B cell (primary cell): ENCODE measurements around the gene TNNT3. TPM values are rescaled to one million over a fixed set of nuclear protein-coding genes. Genes with fewer than 3 reads are reported as not detected.

Experiments
- ATAC-seq: fragments of 200-7000 bp; cut with Tn5 transposase; one replicate; pipeline ENCODE4 v1.10.0; 2021; ENCODE audit warnings: low read depth, mild to moderate bottlenecking, moderate number of reproducible peaks, moderate library complexity
- CTCF ChIA-PET: fragments of 350-600 bp; sonication (Branson Sonifier 250); formaldehyde crosslinking; loops from one replicate; lab custom pipeline; 2021; ENCODE audit warnings: antibody characterized with exemption, inconsistent platforms; lab: Charles Lee
- POLR2A ChIA-PET: fragments of 350-600 bp; sonication (Branson Sonifier 250); formaldehyde crosslinking; loops from one replicate; lab custom pipeline; 2021; ENCODE audit warnings: antibody characterized with exemption; lab: Charles Lee
- DNase-seq: peaks from one replicate; pipeline ENCODE4 v3.0.0; 2013
- H2AFZ ChIP-seq: 2 replicates; pipeline ENCODE4 v1.6.1; 2012; ENCODE audit warnings: mild to moderate bottlenecking, low read depth, low read length; ENCODE audit not compliant: insufficient read depth, poor library complexity, severe bottlenecking
- H3K27ac ChIP-seq, 2 donors: 1 replicate in 1 of 2; 2 replicates in 1 of 2; pipeline ENCODE4 v1.5.1; 2012 to 2013; ENCODE audit warnings: low read length in 2 of 2, mild to moderate bottlenecking in 2 of 2, moderate library complexity in 1 of 2
- H3K27me3 ChIP-seq, 4 experiments: fragments of 200-600 bp in 1 of 4; sonication (generic) in 1 of 4; replicated peaks in 1 of 4; 1 replicate in 2 of 4; 2 replicates in 2 of 4; pipeline versions ENCODE4 v1.6.1 to v1.7.0; 2013 to 2016; ENCODE audit warnings: low read length in 3 of 4, mild to moderate bottlenecking in 2 of 4, mixed read lengths in 1 of 4, moderate library complexity in 1 of 4; ENCODE audit not compliant: insufficient read depth in 4 of 4, control insufficient read depth in 3 of 4; ENCODE audit errors: control extremely low read depth in 1 of 4
- H3K36me3 ChIP-seq, 2 experiments: replicated peaks in 1 of 2; 1 replicate in 1 of 2; 2 replicates in 1 of 2; pipeline versions ENCODE4 v1.6.1 to v1.7.1; 2013; ENCODE audit warnings: low read length in 1 of 2; ENCODE audit not compliant: insufficient read depth in 2 of 2, control insufficient read depth in 1 of 2; ENCODE audit errors: control extremely low read depth in 1 of 2, extremely low read depth in 1 of 2
- H3K4me1 ChIP-seq, 2 donors: fragments of 200-600 bp in 1 of 2; sonication (generic) in 1 of 2; 1 replicate in 1 of 2; 2 replicates in 1 of 2; pipeline versions ENCODE4 v1.5.1 to v1.6.1; 2013 to 2017; ENCODE audit warnings: low read length in 2 of 2; ENCODE audit not compliant: control insufficient read depth in 2 of 2, insufficient read depth in 2 of 2
- H3K4me2 ChIP-seq: replicated peaks from 2 replicates; pipeline ENCODE3; 2012; ENCODE audit warnings: mild to moderate bottlenecking, low read depth, low read length; ENCODE audit not compliant: poor library complexity, severe bottlenecking
- H3K4me3 ChIP-seq, 5 experiments: fragments of 200-600 bp in 1 of 5; sonication (generic) in 1 of 5; 1 replicate in 3 of 5; 2 replicates in 2 of 5; pipeline versions ENCODE4 v1.5.1 to v1.7.0; 2011 to 2016; ENCODE audit warnings: low read length in 4 of 5, mild to moderate bottlenecking in 4 of 5, low read depth in 2 of 5, control low read depth in 1 of 5, moderate library complexity in 1 of 5; ENCODE audit not compliant: insufficient read depth in 1 of 5; ENCODE audit errors: control extremely low read depth in 1 of 5, extremely low read depth in 1 of 5
- H3K79me2 ChIP-seq: fragments of 200-600 bp; sonication (generic); one replicate; pipeline ENCODE4 v1.6.0; 2016; ENCODE audit warnings: low read length; ENCODE audit not compliant: control insufficient read depth, insufficient read depth
- H3K9ac ChIP-seq: fragments of 200-600 bp; sonication (generic); 2 replicates; pipeline ENCODE4 v1.6.1; 2017; ENCODE audit warnings: mild to moderate bottlenecking, low read length, moderate library complexity
- H3K9me3 ChIP-seq, 3 donors: one replicate each; pipeline versions ENCODE4 v1.6.1 to v1.7.1; 2013; ENCODE audit warnings: low read length in 2 of 3; ENCODE audit not compliant: control insufficient read depth in 2 of 3, insufficient read depth in 1 of 3; ENCODE audit errors: control extremely low read depth in 1 of 3
- H4K20me1 ChIP-seq: 2 replicates; pipeline ENCODE4 v1.6.0; 2012; ENCODE audit warnings: mild to moderate bottlenecking, low read length; ENCODE audit not compliant: insufficient read depth, control insufficient read depth, poor library complexity, severe bottlenecking
- H3K27ac Mint-ChIP-seq: one replicate; pipeline ENCODE4 v1.8.0; 2021; ENCODE audit warnings: mixed read lengths
- H3K27me3 Mint-ChIP-seq: one replicate; pipeline ENCODE4 v1.8.0; 2021; ENCODE audit warnings: mixed read lengths
- H3K4me1 Mint-ChIP-seq: one replicate; pipeline ENCODE4 v1.8.0; 2021; ENCODE audit warnings: mixed read lengths
- H3K4me3 Mint-ChIP-seq: one replicate; pipeline ENCODE4 v1.8.0; 2021; ENCODE audit warnings: mixed read lengths
- H3K9me3 Mint-ChIP-seq: one replicate; pipeline ENCODE4 v1.8.0; 2022; ENCODE audit warnings: mixed read lengths; ENCODE audit not compliant: insufficient read depth
- CTCF ChIP-seq: fragments of 200-600 bp; IDR thresholded peaks from one replicate; pipeline ENCODE4 v1.8.0; 2022; ENCODE audit warnings: antibody characterized with exemption, mild to moderate bottlenecking
- EZH2 ChIP-seq: IDR thresholded peaks from 2 replicates; pipeline ENCODE4 v1.6.1; 2012; ENCODE audit warnings: borderline replicate concordance, low read depth, mild to moderate bottlenecking, moderate library complexity, low read length; ENCODE audit not compliant: insufficient read depth, poor library complexity, severe bottlenecking
- WGBS: methylation state at CpG from one replicate; pipeline ENCODE4 v1.1.5; 2013; ENCODE audit warnings: missing lambda C conversion rate; ENCODE audit not compliant: insufficient coverage; 5-methylcytosine and 5-hydroxymethylcytosine counted together
- intact Hi-C: fragments of 100-400 bp; cut with micrococcal nuclease; formaldehyde crosslinking; loops from one replicate; pipeline ENCODE4 v1.10.0; 2022
- polyA plus RNA-seq: library from polyadenylated mRNA; depleted of rRNA; stranded (reverse); fragments of >200 nt; gene quantifications from 2 replicates; pipeline ENCODE4 v1.2.3, GENCODE V29; 2012
- total RNA-seq, 2 donors: library from RNA; stranded (reverse); fragments of 120-200 nt in 1 of 2; gene quantifications; 1 replicate in 1 of 2; 2 replicates in 1 of 2; pipeline versions ENCODE4 v1.2.3 to v1.2.4, GENCODE V29; 2013 to 2022

TNNT3 gene
- total and polyA plus RNA-seq, 2 donors (not counting 1 experiment from before 2014, with no cell fraction given): 2.5 to 10.0 TPM

GRCh38 chr11:1870721-1871466 is 48.6 kb upstream of the TNNT3 start:
- H3K4me1 Mint-ChIP-seq: peaks cover 63% of the 10 kb centered on the region
- Histone ChIP-seq H3K27me3 (no peaks in the 10 kb centered on the region), H3K4me2 (peak overlapping the region; percentile 32), H2AFZ (no peak overlapping the region), H3K4me3 (no peak overlapping the region), H3K27ac (no peak overlapping the region), H3K9ac (no peak overlapping the region), H3K4me1 (peaks cover 35 to 81% of the 10 kb centered on the region in 2 donors), H3K9me3 (no peaks in the 10 kb centered on the region), H4K20me1 (peaks cover 100% of the 10 kb centered on the region), H3K36me3 (peaks cover 0 to 31% of the 10 kb centered on the region in 2 experiments), H3K79me2 (peaks cover 99% of the 10 kb centered on the region)
- DNase-seq: no peak
- ATAC-seq: no peak
- intact Hi-C loops: no loop called here
- no peaks in the 10 kb centered on the region for H3K27me3 Mint-ChIP-seq
- 85% methylated on average over 47 of the region's 50 CpGs for whole genome bisulfite sequencing
- CTCF ChIA-PET: interaction anchor here (1.0 to 2.0 kb wide), 4 partner anchors 11 to 281 kb away, joined by 3 to 6 read pairs (median 3); no protein-coding TSS in a partner anchor
- no peak overlapping the region for H3K27ac Mint-ChIP-seq
- TF ChIP-seq CTCF (no peak), EZH2 (no peak)
- peak overlapping the region; percentile 52 for H3K4me3 Mint-ChIP-seq
- H3K9me3 Mint-ChIP-seq: no peaks in the 10 kb centered on the region
- POLR2A ChIA-PET: no interaction called here

- H3K27ac Mint-ChIP-seq: no peak overlapping the region
Measured at GRCh38 chr11:1871531-1871930, 48.0 kb upstream of the TNNT3 start.

More at GRCh38 chr11:1871531-1871930, 48.0 kb upstream of the TNNT3 start:
- Histone ChIP-seq H3K9ac (no peak overlapping the region), H3K4me1 (peaks cover 40 to 86% of the 10 kb centered on the region in 2 donors), H4K20me1 (peaks cover 100% of the 10 kb centered on the region), H3K79me2 (peaks cover 99% of the 10 kb centered on the region), H3K36me3 (peaks cover 0 to 27% of the 10 kb centered on the region in 2 experiments), H3K4me3 (no peak overlapping the region), H3K27ac (no peak overlapping the region), H3K27me3 (no peaks in the 10 kb centered on the region), H3K4me2 (peak overlapping the region; percentile 32), H3K9me3 (no peaks in the 10 kb centered on the region), H2AFZ (no peak overlapping the region)
- Mint-ChIP-seq H3K27me3 (no peaks in the 10 kb centered on the region), H3K4me1 (peaks cover 64% of the 10 kb centered on the region), H3K4me3 (no peak overlapping the region), H3K9me3 (no peaks in the 10 kb centered on the region)
- intact Hi-C loops: no loop called here
- no peak for ATAC-seq
- ChIA-PET POLR2A (no interaction called here), CTCF (no interaction called here)
- TF ChIP-seq EZH2: no peak
- TF ChIP-seq CTCF: no peak
- 95% methylated on average over 13 of the region's 15 CpGs for WGBS
- no peak for DNase-seq
